Measurements from ENCODE around the gene SNRNP35. TPM values are rescaled to one million over a fixed set of nuclear protein-coding genes. Genes with fewer than 3 reads are reported as not detected.

Gene SNRNP35
- total and polyA plus RNA-seq, 8 donors: 6.2 to 59.4 (median 8.9) TPM

DNA sequence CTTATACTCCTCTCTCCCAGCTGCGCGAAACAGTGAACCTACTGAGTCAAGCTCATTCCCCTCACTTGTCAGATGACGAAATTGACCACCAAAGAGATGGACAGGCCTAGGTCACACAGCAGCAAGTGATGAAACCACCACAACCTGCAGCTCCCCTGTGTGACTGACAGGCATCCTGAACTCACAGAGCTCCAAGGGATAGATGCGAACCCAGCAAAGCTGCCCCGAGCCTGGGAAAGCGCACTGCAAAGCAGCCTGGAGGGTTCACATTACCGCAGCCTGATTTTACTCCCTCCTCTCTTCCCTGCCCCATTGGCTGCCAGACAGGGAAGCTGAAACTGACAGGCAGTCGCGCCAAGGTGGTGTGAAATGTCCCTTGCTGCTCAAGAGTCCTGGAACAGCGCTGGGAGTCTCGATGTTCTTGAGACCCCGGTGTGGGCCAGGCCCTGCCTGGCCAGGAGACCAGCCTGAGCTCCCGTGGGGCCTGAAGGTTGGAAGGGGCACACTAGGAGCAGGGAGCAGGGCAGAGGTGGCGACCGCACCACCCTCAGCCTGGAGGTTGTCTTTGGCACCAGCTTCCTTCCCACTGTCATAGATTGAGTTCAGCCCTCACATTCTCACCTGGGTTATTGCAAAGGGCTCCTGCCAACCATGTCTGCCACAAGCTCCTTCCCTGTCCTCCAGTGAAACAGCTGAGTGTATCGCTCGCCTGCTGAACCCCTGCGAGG lies 36.3 kb downstream of the SNRNP35 start:
- Histone ChIP-seq H3K27ac (no peak overlapping the region), H3K4me3 (no peak overlapping the region), H3K9me3 (no peaks in the 10 kb centered on the region), H3K4me1 (no peaks in the 10 kb centered on the region), H3K27me3 (no peaks in the 10 kb centered on the region), H3K36me3 (no peaks in the 10 kb centered on the region)
- TF ChIP-seq, protein P1, sequence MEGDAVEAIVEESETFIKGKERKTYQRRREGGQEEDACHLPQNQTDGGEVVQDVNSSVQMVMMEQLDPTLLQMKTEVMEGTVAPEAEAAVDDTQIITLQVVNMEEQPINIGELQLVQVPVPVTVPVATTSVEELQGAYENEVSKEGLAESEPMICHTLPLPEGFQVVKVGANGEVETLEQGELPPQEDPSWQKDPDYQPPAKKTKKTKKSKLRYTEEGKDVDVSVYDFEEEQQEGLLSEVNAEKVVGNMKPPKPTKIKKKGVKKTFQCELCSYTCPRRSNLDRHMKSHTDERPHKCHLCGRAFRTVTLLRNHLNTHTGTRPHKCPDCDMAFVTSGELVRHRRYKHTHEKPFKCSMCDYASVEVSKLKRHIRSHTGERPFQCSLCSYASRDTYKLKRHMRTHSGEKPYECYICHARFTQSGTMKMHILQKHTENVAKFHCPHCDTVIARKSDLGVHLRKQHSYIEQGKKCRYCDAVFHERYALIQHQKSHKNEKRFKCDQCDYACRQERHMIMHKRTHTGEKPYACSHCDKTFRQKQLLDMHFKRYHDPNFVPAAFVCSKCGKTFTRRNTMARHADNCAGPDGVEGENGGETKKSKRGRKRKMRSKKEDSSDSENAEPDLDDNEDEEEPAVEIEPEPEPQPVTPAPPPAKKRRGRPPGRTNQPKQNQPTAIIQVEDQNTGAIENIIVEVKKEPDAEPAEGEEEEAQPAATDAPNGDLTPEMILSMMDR (IDR thresholded peaks at IDR 0.05): no peak
- no peak for DNase-seq
- no peak for FAIRE-seq
- WGBS, 2 donors: 90 to 91% methylated on average over 18 of the region's 18 CpGs
- no peak for ATAC-seq
- intact Hi-C loops (cut with DNase I): no loop called here

DNA sequence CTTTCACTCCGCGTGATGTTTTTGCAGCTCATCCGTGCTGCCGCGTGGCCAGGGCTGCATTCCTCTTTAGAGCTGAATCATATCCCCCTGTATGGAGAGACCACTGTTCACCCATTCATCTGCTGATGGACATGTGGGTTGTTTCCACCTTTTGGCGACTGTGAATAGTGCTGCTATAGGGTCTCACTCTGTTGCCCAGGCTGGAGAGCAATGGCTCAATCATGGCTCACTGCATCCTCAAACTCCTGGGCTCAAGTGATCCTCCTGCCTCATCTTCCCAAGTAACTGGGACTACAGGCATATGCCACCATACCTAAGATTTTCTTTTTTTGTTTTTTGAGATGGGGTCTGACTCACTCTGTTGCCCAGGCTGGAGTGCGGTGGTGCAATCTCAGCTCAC lies 39.1 kb downstream of the SNRNP35 start:
- Histone ChIP-seq H3K36me3 (no peaks in the 10 kb centered on the region), H3K27ac (no peak overlapping the region), H3K4me3 (no peak overlapping the region), H3K27me3 (no peaks in the 10 kb centered on the region), H3K4me1 (no peaks in the 10 kb centered on the region), H3K9me3 (no peaks in the 10 kb centered on the region)
- FAIRE-seq: no peak
- TF ChIP-seq, protein P1 (IDR thresholded peaks at IDR 0.05): no peak
- ATAC-seq: no peak
- 92 to 94% methylated on average over 7 of the region's 7 CpGs for WGBS, 2 donors
- intact Hi-C loops (cut with DNase I): no loop called here
- no peak for DNase-seq

DNA sequence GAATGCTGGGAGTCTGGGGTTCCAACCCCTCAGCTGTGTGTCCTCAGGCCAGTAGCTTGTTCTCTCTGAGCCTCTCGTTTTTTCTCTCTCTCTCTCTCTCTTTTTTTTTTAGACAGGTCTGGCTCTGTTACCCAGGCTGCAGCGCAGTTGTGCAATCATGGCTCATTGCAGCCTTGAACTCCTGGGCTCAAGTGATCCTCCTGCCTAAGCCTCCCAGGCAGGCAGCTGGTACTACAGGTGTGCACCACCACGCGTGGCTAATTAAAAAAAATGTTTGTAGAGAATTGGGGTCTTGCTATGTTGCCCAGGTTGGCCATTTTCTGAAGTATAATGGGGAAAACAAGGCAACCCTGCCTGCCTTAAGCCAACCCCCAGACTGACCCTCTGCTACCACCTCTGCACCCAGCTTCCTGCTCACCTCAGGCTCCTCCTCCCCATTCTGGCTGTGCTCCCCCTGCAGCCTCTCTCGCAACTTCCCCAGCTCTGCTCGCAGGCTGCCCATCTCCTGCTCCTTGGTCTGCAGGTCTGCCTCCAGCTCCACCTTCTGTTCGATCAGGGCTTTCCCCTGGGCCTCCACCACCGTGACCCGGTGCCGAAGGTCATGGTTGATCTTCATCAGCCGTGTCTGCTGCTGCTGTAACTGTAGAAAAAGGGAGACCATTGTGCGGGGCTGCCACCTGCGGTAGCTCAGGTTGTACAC lies 40.3 kb downstream of the SNRNP35 start:
- no peak overlapping the region for H3K4me3 ChIP-seq
- H3K4me1 ChIP-seq: no peaks in the 10 kb centered on the region
- intact Hi-C loops (cut with DNase I): no loop called here
- FAIRE-seq (no peak), ATAC-seq (no peak), DNase-seq (no peak)
- no peak overlapping the region for H3K27ac ChIP-seq
- no peaks in the 10 kb centered on the region for H3K9me3 ChIP-seq
- H3K27me3 ChIP-seq: no peaks in the 10 kb centered on the region
- H3K36me3 ChIP-seq: no peaks in the 10 kb centered on the region
- TF ChIP-seq, protein P1 (IDR thresholded peaks at IDR 0.05): no peak
- 95 to 97% methylated on average over 13 of the region's 13 CpGs for WGBS, 2 donors

DNA sequence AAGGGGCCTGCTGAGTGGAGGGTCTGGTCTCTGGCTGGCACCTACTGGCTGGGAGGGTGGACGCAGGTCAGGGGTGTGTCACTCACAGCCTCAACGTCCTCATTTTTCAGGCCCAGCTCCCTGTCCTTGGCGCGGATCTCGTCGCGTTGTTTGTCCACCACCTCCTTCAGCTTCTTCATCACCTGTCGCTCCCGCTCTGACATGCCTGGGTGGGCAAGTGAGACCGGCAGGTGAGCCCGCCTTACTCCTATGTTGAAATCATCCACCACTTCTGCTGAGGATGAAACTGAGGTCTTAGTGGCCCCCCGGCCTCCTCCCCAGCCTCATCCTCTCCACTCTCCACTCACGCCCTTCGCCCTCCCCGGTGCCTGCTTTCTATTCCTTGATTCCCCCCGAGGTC lies 41.4 kb downstream of the SNRNP35 start:
- Histone ChIP-seq H3K4me3 (no peak overlapping the region), H3K4me1 (no peaks in the 10 kb centered on the region), H3K9me3 (no peaks in the 10 kb centered on the region), H3K27me3 (no peaks in the 10 kb centered on the region), H3K27ac (no peak overlapping the region), H3K36me3 (no peaks in the 10 kb centered on the region)
- DNase-seq (no peak), ATAC-seq (no peak), FAIRE-seq (no peak)
- TF ChIP-seq, protein P1 (IDR thresholded peaks at IDR 0.05): no peak
- intact Hi-C loops (cut with DNase I): no loop called here
- 91 to 92% methylated on average over 14 to 16 of the region's 16 CpGs for WGBS, 2 donors

DNA sequence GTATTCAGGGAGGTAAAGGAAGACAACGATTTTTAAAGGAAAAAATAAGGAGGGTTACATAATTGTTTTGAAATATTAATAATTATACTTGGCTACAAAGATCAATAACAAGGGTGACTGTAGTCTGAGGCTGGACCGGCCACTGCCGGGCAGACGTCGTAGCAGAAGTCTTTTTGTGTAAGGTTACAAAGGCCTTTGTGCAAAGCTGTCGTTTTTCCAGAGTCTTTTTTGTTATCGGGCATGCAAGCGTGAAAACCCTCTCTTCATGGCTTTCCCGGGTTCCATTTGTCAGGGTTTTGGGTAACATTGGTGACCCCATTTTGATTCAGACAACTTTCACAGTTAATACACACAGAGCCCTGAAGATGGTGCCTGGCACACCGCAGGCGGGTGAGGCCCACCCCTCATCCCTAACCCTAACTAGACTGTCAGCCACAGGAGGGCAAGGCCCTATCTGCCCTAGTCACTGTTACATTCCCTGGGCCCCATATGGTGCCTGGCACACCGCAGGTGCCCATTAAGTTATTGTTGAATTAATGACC lies 44.3 kb downstream of the SNRNP35 start:
- no peak for DNase-seq
- no peak overlapping the region for H3K4me3 ChIP-seq
- 85 to 87% methylated on average over 12 of the region's 12 CpGs for WGBS, 2 donors
- TF ChIP-seq, protein P1 (IDR thresholded peaks at IDR 0.05): no peak
- intact Hi-C loops (cut with DNase I): no loop called here
- no peaks in the 10 kb centered on the region for H3K4me1 ChIP-seq
- H3K9me3 ChIP-seq: no peaks in the 10 kb centered on the region
- H3K27me3 ChIP-seq: no peaks in the 10 kb centered on the region
- no peaks in the 10 kb centered on the region for H3K36me3 ChIP-seq
- ATAC-seq: no peak
- H3K27ac ChIP-seq: no peak overlapping the region
- FAIRE-seq: no peak
